Left ventricle myocardium inferior (tissue), 1 donor: ENCODE results near the gene CPNE1. TPM values are rescaled to one million over a fixed set of nuclear protein-coding genes. Genes with fewer than 3 reads are reported as not detected.

Experiments
- DNase-seq: peaks from one replicate; pipeline ENCODE4 v3.0.0-alpha.2; 2020
- H3K27ac ChIP-seq: fragments of 200-600 bp; replicated peaks from 2 replicates; pipeline ENCODE4 v1.8.0; 2021
- H3K27me3 ChIP-seq: fragments of 200-600 bp; 2 replicates; pipeline ENCODE4 v1.8.0; 2021; ENCODE audit warnings: low read depth
- H3K36me3 ChIP-seq: fragments of 200-600 bp; 2 replicates; pipeline ENCODE4 v1.8.0; 2021
- H3K4me1 ChIP-seq: fragments of 200-600 bp; 2 replicates; pipeline ENCODE4 v1.8.0; 2021
- H3K4me3 ChIP-seq: fragments of 200-600 bp; 2 replicates; pipeline ENCODE4 v1.8.0; 2021; ENCODE audit warnings: mild to moderate bottlenecking, moderate library complexity
- H3K9me3 ChIP-seq: fragments of 200-600 bp; replicated peaks from 2 replicates; pipeline ENCODE4 v1.8.0; 2021
- intact Hi-C: fragments of 100-400 bp; cut with micrococcal nuclease; formaldehyde crosslinking; loops from one replicate; pipeline ENCODE4 v1.11.0; 2022
- total RNA-seq: library from RNA; stranded (reverse); fragmentation: NEBNext Ultra II Directional; extraction: Animal tissue kit (Norgen Biotek cat#: 25700); gene quantifications from one replicate; pipeline ENCODE4 v1.2.1, GENCODE V29; 2021
- TF ChIP-seq, protein P1 (sequence below): fragments of 200-600 bp; IDR thresholded peaks from 2 replicates; pipeline ENCODE4 v1.8.0; 2021; ENCODE audit warnings: antibody characterized with exemption, mild to moderate bottlenecking, borderline replicate concordance
- donor health status: DM: no; HTN: yes; CAD: no; lungs with severe emphysema.

Gene CPNE1
- total RNA-seq, 1 donor from 2014 or later: 47.3 TPM

- Histone ChIP-seq H3K4me1 (peaks cover 44% of the 10 kb centered on the region), H3K9me3 (no peaks in the 10 kb centered on the region), H3K27me3 (no peaks in the 10 kb centered on the region), H3K4me3 (no peak overlapping the region), H3K36me3 (no peaks in the 10 kb centered on the region), H3K27ac (no peak overlapping the region)
- no peak for DNase-seq
- TF ChIP-seq, protein P1, sequence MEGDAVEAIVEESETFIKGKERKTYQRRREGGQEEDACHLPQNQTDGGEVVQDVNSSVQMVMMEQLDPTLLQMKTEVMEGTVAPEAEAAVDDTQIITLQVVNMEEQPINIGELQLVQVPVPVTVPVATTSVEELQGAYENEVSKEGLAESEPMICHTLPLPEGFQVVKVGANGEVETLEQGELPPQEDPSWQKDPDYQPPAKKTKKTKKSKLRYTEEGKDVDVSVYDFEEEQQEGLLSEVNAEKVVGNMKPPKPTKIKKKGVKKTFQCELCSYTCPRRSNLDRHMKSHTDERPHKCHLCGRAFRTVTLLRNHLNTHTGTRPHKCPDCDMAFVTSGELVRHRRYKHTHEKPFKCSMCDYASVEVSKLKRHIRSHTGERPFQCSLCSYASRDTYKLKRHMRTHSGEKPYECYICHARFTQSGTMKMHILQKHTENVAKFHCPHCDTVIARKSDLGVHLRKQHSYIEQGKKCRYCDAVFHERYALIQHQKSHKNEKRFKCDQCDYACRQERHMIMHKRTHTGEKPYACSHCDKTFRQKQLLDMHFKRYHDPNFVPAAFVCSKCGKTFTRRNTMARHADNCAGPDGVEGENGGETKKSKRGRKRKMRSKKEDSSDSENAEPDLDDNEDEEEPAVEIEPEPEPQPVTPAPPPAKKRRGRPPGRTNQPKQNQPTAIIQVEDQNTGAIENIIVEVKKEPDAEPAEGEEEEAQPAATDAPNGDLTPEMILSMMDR: no peak
- intact Hi-C loops: no loop called here
These were observed 24.0 kb downstream of the CPNE1 start for GRCh38 chr20:35640724-35641123.

GRCh38 chr20:35638751-35639150 is 25.9 kb downstream of the CPNE1 start:
- DNase-seq: no peak

DNA sequence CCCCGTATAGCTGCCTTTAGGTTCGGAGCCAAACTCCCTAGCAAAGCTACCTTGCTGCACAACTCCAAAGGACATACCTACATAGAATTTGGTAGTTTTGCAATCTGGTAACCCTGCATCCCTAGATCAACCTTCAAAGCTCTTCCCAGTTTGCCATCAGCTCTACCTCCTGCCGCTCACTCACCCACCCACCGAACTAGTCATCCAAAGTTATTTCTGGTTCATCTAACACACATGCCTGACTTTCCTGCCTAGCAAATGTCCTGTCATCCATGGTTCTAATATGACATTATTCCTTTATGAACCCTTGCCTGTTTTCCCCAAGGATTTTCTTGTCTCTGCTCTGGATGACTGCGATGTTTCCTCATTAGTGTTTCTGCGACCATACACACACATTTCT is 27.4 kb downstream of the CPNE1 start:
- peaks cover 55% of the 10 kb centered on the region for H3K4me1 ChIP-seq
- no peak overlapping the region for H3K4me3 ChIP-seq
- intact Hi-C loops: no loop called here
- DNase-seq: no peak
- TF ChIP-seq, protein P1: no peak
- H3K27ac ChIP-seq: no peak overlapping the region
- H3K36me3 ChIP-seq: no peaks in the 10 kb centered on the region
- H3K9me3 ChIP-seq: no peaks in the 10 kb centered on the region
- H3K27me3 ChIP-seq: no peaks in the 10 kb centered on the region

More at GRCh38 chr20:35638751-35639150, 25.9 kb downstream of the CPNE1 start:
- Histone ChIP-seq H3K9me3 (no peaks in the 10 kb centered on the region), H3K27me3 (no peaks in the 10 kb centered on the region), H3K27ac (no peak overlapping the region), H3K4me3 (no peak overlapping the region), H3K36me3 (no peaks in the 10 kb centered on the region), H3K4me1 (peaks cover 55% of the 10 kb centered on the region)
- intact Hi-C loops: no loop called here
- TF ChIP-seq, protein P1: no peak

- Histone ChIP-seq H3K27ac (no peak overlapping the region), H3K9me3 (no peaks in the 10 kb centered on the region), H3K4me3 (no peak overlapping the region), H3K27me3 (no peaks in the 10 kb centered on the region), H3K36me3 (peaks cover 7% of the 10 kb centered on the region), H3K4me1 (peaks cover 54% of the 10 kb centered on the region)
- no peak for DNase-seq
- TF ChIP-seq, protein P1: no peak
- intact Hi-C loops: no loop called here
These were observed 28.6 kb downstream of the CPNE1 start for GRCh38 chr20:35636095-35636494.

GRCh38 chr20:35635652-35636051 is 29.0 kb downstream of the CPNE1 start:
- TF ChIP-seq, protein P1: no peak
- Histone ChIP-seq H3K4me1 (peaks cover 49% of the 10 kb centered on the region), H3K4me3 (no peak overlapping the region), H3K27ac (no peak overlapping the region), H3K9me3 (no peaks in the 10 kb centered on the region), H3K36me3 (peaks cover 11% of the 10 kb centered on the region), H3K27me3 (no peaks in the 10 kb centered on the region)
- DNase-seq: no peak
- intact Hi-C loops: no loop called here
